GM23248 (cell line): ENCODE measurements around the gene DDRGK1. TPM values are rescaled to one million over a fixed set of nuclear protein-coding genes. Genes with fewer than 3 reads are reported as not detected.
A peak's percentile ranks its signal among the peaks of the same experiment; 100 is the strongest.

Experiments
- DNase-seq: peaks from one replicate; pipeline ENCODE4 v3.0.0-alpha.2; 2015
- H2AFZ ChIP-seq: fragments of 200-600 bp; sonication (generic); 2 replicates; pipeline ENCODE4 v1.6.1; 2016; ENCODE audit warnings: antibody characterized with exemption
- H3F3A ChIP-seq: fragments of 200-600 bp; sonication (generic); 2 replicates; pipeline ENCODE4 v1.6.1; 2016; ENCODE audit warnings: mild to moderate bottlenecking, antibody characterized with exemption, mixed run types; ENCODE audit not compliant: insufficient read depth
- H3K27ac ChIP-seq: fragments of 200-600 bp; sonication (generic); 2 replicates; pipeline ENCODE4 v1.5.1; 2016; ENCODE audit warnings: mild to moderate bottlenecking
- H3K27me3 ChIP-seq: fragments of 200-600 bp; sonication (generic); replicated peaks from 2 replicates; pipeline ENCODE4 v1.6.1; 2016; ENCODE audit warnings: mild to moderate bottlenecking; ENCODE audit not compliant: insufficient read depth
- H3K36me3 ChIP-seq: fragments of 200-600 bp; sonication (generic); 2 replicates; pipeline ENCODE4 v1.6.1; 2016; ENCODE audit warnings: low read depth, mild to moderate bottlenecking
- H3K4me1 ChIP-seq: fragments of 200-600 bp; sonication (generic); 2 replicates; pipeline ENCODE4 v1.6.1; 2016; ENCODE audit warnings: mild to moderate bottlenecking; ENCODE audit not compliant: insufficient read depth
- H3K4me2 ChIP-seq: fragments of 200-600 bp; sonication (generic); one replicate; pipeline ENCODE4 v1.6.1; 2016; ENCODE audit warnings: mild to moderate bottlenecking; ENCODE audit not compliant: unreplicated experiment
- H3K4me3 ChIP-seq: fragments of 200-600 bp; sonication (generic); 2 replicates; pipeline ENCODE4 v1.5.1; 2016; ENCODE audit warnings: mild to moderate bottlenecking
- H3K79me2 ChIP-seq: fragments of 200-600 bp; sonication (generic); 2 replicates; pipeline ENCODE4 v1.6.1; 2016; ENCODE audit warnings: mild to moderate bottlenecking; ENCODE audit not compliant: insufficient read depth
- H3K9ac ChIP-seq: fragments of 200-600 bp; sonication (generic); 2 replicates; pipeline ENCODE4 v1.6.1; 2016; ENCODE audit warnings: mild to moderate bottlenecking
- H3K9me2 ChIP-seq: fragments of 200-600 bp; sonication (generic); 2 replicates; pipeline ENCODE4 v1.6.1; 2016; ENCODE audit warnings: mixed run types, mild to moderate bottlenecking, moderate library complexity; ENCODE audit not compliant: insufficient read depth
- H3K9me3 ChIP-seq: fragments of 200-600 bp; sonication (generic); one replicate; pipeline ENCODE4 v1.6.1; 2017; ENCODE audit warnings: low read depth
- H4K20me1 ChIP-seq: fragments of 200-600 bp; sonication (generic); 2 replicates; pipeline ENCODE4 v1.6.0; 2016; ENCODE audit not compliant: insufficient read depth
- EZH2 ChIP-seq: fragments of 200-600 bp; sonication (generic); IDR thresholded peaks from 2 replicates; pipeline ENCODE4 v1.6.1; 2018; ENCODE audit warnings: antibody characterized with exemption, mild to moderate bottlenecking; ENCODE audit not compliant: insufficient read depth, poor library complexity, severe bottlenecking
- EZH2phosphoT487 ChIP-seq: fragments of 200-600 bp; sonication (generic); IDR thresholded peaks from 2 replicates; pipeline ENCODE4 v1.6.1; 2018; ENCODE audit warnings: antibody characterized with exemption, moderate library complexity, mild to moderate bottlenecking, low read depth; ENCODE audit not compliant: insufficient read depth
- WGBS, 2 experiments: methylation state at CpG; one replicate each; pipeline ENCODE4 v1.1.6; 2015 to 2017; ENCODE audit warnings: low lambda C conversion rate in 2 of 2, low coverage in 1 of 2; ENCODE audit errors: missing lambda C conversion rate in 2 of 2; 5-methylcytosine and 5-hydroxymethylcytosine counted together
- in situ Hi-C: fragments of 300-500 bp; cut with MboI; formaldehyde crosslinking; loops from 2 replicates; pipeline ENCODE4 v1.15.0; 2020
- polyA plus RNA-seq: library from polyadenylated mRNA; unstranded; fragments of >200 nt; fragmentation: Nextera tagmentation; extraction: Ambion mirVana; gene quantifications from 2 replicates; pipeline ENCODE4 v1.2.1, GENCODE V29; 2016
- total RNA-seq: library from RNA; depleted of rRNA; stranded (reverse); fragments of >200 nt; shearing (Covaris generic); gene quantifications from 2 replicates; pipeline ENCODE4 v1.2.3, GENCODE V29; 2014

Gene DDRGK1
- total and polyA plus RNA-seq, 2 experiments from 2014 or later: 50.8 to 55.9 TPM

DNA sequence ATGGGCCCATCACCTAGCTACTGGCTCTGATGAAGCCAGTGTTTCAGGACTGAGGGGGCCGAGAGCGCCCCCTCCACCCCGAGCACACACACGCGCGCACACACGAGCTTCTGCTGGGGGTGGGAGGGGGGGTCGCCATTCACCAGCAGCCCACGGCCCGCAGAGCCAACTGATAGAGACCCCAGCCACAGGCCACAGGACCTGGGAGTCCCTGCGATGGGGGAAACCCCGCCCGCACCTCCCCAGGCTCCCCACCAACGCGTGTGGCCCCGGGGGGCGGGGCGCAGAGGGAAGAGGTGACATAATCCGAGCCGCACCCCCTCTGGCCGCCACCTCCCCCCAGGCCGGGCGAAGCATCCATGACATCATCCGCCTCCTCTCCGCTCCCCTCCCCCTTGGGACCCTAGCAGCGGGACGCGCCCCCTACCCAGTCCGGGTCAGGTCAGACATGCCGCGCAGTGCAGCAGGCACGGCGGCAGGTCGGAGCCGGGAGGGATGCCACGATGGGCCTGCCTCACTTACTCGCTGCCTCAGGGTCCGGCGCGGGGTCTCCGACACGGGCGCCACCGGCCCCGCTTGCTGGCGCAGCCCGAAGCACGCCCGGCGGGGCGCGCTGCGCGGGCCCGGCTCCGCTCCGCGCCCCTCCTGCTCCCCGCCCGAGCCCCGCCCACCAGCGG, 31.4 kb downstream of the DDRGK1 start, which contains the start of gene LZTS3:
Gene LZTS3, minus strand, starts transcription at position 617 of the 677 bp plus-strand sequence. CDS start 6,386 bp downstream, outside the sequence.
- TF ChIP-seq EZH2phosphoT487 (no peak), EZH2 (no peak)
- Histone ChIP-seq H3K9ac (peak within 1 kb of the TSS; percentile 89), H3K9me3 (no peaks in the 10 kb centered on the region), H3K4me1 (peaks cover 16% of the 10 kb centered on the region), H3K27me3 (no peaks in the 10 kb centered on the region), H3F3A (peaks cover 13% of the 10 kb centered on the region), H2AFZ (peak within 1 kb of the TSS; percentile 92), H3K4me3 (peak within 1 kb of the TSS; percentile 90), H4K20me1 (no peaks in the 10 kb centered on the region), H3K4me2 (peak within 1 kb of the TSS; percentile 95), H3K36me3 (no peaks in the 10 kb centered on the region), H3K27ac (peak within 1 kb of the TSS; percentile 39), H3K79me2 (no peaks in the 10 kb centered on the region), H3K9me2 (no peaks in the 10 kb centered on the region)
- DNase-seq: peak; percentile 88
- 1 to 3% methylated on average over 15 to 45 of the region's 62 CpGs for WGBS, 2 experiments
- in situ Hi-C loops: no loop called here

DNA sequence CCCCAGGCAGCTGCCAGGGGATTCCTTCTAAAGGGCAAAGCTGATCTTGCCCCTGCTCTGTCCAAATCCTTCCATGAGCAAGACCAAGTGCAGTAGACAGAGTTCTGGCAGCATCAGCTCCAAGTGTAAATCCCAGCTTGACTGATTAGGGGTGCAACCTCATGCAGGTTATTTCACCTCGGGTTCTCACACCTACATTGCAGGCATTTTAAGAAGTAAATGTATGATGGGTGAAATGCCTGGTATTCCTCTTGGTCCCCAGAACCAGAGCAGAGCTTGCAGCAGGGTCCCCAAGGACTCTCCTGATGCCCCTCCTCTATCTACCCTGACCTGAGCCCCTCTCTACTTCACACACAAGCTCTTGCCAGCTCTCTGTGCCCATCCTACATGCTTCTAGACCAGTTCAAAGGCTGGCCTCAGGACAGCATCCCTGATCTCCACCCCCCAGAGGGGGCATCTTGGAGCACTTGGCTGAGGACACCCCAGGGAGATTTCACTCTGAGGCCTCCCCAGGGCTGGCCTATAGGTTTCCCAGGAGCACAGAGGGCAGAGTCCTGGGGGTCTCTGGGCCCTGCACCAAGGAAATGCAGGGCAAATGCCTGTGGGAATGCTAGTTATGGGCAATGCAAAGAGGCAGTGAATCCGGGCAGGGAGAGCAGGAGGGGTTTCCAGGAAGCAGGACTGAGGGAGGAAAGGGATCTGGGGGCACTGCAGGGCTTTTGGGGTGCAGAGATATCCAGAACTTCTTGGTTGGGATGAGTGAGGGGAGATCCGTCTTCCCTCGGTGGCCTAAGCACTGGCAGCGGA, 32.2 kb downstream of the DDRGK1 start:
- DNase-seq: no peak
- H3K27me3 ChIP-seq: no peaks in the 10 kb centered on the region
- H3K79me2 ChIP-seq: no peaks in the 10 kb centered on the region
- 30 to 51% methylated on average over 5 of the region's 5 CpGs for WGBS, 2 experiments
- H3K27ac ChIP-seq: no peak overlapping the region
- no peaks in the 10 kb centered on the region for H3K9me3 ChIP-seq
- H3K4me3 ChIP-seq: peak overlapping the region; percentile 90; the same call in 1 of the 2 replicates
- H3K9ac ChIP-seq: peak overlapping the region; percentile 89; the same call in 1 of the 2 replicates
- TF ChIP-seq EZH2phosphoT487: no peak
- no peak for TF ChIP-seq EZH2
- in situ Hi-C loops: no loop called here
- H2AFZ ChIP-seq: no peak overlapping the region
- peaks cover 13% of the 10 kb centered on the region for H3F3A ChIP-seq
- peaks cover 16% of the 10 kb centered on the region for H3K4me1 ChIP-seq
- H4K20me1 ChIP-seq: no peaks in the 10 kb centered on the region
- H3K9me2 ChIP-seq: no peaks in the 10 kb centered on the region
- no peaks in the 10 kb centered on the region for H3K36me3 ChIP-seq
- no peak overlapping the region for H3K4me2 ChIP-seq

DNA sequence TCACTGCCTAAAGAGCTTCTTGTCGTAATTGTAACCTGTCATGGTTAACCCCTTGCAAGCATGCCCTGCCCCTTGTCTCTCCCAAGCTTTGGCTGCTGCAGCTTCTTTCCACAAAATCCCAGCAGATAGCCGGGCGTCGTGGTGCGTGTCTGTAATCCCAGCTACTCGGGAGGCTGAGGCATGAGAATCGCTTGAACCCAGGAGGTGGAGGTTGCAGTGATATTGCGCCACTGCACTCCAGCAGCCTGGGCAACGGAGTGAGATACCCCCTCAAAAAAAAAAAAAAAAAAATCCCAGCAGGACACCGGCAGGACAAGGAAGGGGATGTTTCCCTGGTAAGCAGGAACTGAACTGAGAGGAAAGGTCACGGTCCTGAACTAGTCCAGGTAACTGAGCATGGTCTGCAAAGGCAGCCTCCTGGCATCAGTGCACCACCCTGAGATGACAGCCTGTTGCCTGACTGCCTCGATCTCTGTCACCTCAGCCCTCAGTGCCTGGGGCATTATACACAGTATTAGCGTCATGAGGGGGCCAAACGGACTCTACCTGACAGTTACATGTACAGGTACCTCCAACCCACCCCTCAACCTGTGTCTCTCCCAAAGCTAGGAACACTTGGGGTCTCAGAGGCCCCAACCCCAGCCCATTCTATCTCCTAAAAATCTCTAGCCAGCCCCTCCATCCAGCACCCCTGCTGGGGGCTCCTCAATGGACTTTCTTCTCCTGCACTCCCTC, 32.9 kb downstream of the DDRGK1 start:
- H3K79me2 ChIP-seq: no peaks in the 10 kb centered on the region
- peaks cover 16% of the 10 kb centered on the region for H3K4me1 ChIP-seq
- DNase-seq: no peak
- H3K9ac ChIP-seq: no peak overlapping the region
- no peaks in the 10 kb centered on the region for H4K20me1 ChIP-seq
- no peaks in the 10 kb centered on the region for H3K9me3 ChIP-seq
- H3F3A ChIP-seq: peaks cover 13% of the 10 kb centered on the region
- H3K27ac ChIP-seq: no peak overlapping the region
- TF ChIP-seq EZH2: no peak
- TF ChIP-seq EZH2phosphoT487: no peak
- no peak overlapping the region for H3K4me2 ChIP-seq
- no peak overlapping the region for H2AFZ ChIP-seq
- in situ Hi-C loops: no loop called here
- WGBS, 2 experiments: 61 to 69% methylated on average over 13 to 14 of the region's 14 CpGs
- no peaks in the 10 kb centered on the region for H3K27me3 ChIP-seq
- H3K9me2 ChIP-seq: no peaks in the 10 kb centered on the region
- H3K4me3 ChIP-seq: no peak overlapping the region
- H3K36me3 ChIP-seq: no peaks in the 10 kb centered on the region
